AG08396 (cell line): ENCODE measurements around the gene PDHB.
A peak's percentile ranks its signal among the peaks of the same experiment; 100 is the strongest.
"Not testable (repeated sequence)": the region's sequence is repeated elsewhere in the genome, so short reads cannot be mapped to it uniquely, and the experiment has no call there.

Source experiments
- DNase-seq: peaks from one replicate; pipeline ENCODE4 v3.0.0; 2012; ENCODE audit warnings: low spot score, mixed read lengths

The PDHB gene

GRCh38 chr3:58433400-58434167 lies at the start of gene PDHB:
Gene PDHB (minus strand): TSS chr3:58433832. CDS start chr3:58433809, 23 bp downstream.
- DNase-seq, result peak; percentile 95

- DNase-seq, result no peak
Measured at GRCh38 chr3:58482917-58483636, 49.4 kb upstream of the PDHB start.

- no peak for DNase-seq
Measured at GRCh38 chr3:58480309-58480708, 46.7 kb upstream of the PDHB start.

- DNase-seq, result no peak
Measured at GRCh38 chr3:58478781-58479180, 45.1 kb upstream of the PDHB start.

GRCh38 chr3:58474967-58475578 lies 41.4 kb upstream of the PDHB start:
- no peak for DNase-seq

GRCh38 chr3:58474348-58474911 lies 40.8 kb upstream of the PDHB start:
- DNase-seq, result no peak

- DNase-seq, result no peak
Measured at GRCh38 chr3:58473275-58473674, 39.6 kb upstream of the PDHB start.

- peak; percentile 65 for DNase-seq
Measured at GRCh38 chr3:58471025-58471887, 37.6 kb upstream of the PDHB start.

GRCh38 chr3:58470363-58471024 lies 36.9 kb upstream of the PDHB start:
- DNase-seq, result no peak

- no peak for DNase-seq
Measured at GRCh38 chr3:58469096-58469495, 35.5 kb upstream of the PDHB start.

- no peak for DNase-seq
Measured at GRCh38 chr3:58466899-58467563, 33.4 kb upstream of the PDHB start.

- DNase-seq, result no peak
Measured at GRCh38 chr3:58464866-58465265, 31.2 kb upstream of the PDHB start.

- no peak for DNase-seq
Measured at GRCh38 chr3:58463942-58464271, 30.3 kb upstream of the PDHB start.

- peak; percentile 89 for DNase-seq
Measured at GRCh38 chr3:58463181-58463941, 29.7 kb upstream of the PDHB start.

- no peak for DNase-seq
Measured at GRCh38 chr3:58462829-58463180, 29.2 kb upstream of the PDHB start.

GRCh38 chr3:58459160-58459559 lies 25.5 kb upstream of the PDHB start:
- DNase-seq, result no peak

- no peak for DNase-seq
Measured at GRCh38 chr3:58452176-58452575, 18.5 kb upstream of the PDHB start.

GRCh38 chr3:58441514-58442450 lies 8.2 kb upstream of the PDHB start:
- DNase-seq, result no peak

GRCh38 chr3:58440996-58441355 lies 7.3 kb upstream of the PDHB start:
- not testable (repeated sequence) for DNase-seq
